Measurements from ENCODE around the gene ZNF516.

ZNF516 gene

DNA sequence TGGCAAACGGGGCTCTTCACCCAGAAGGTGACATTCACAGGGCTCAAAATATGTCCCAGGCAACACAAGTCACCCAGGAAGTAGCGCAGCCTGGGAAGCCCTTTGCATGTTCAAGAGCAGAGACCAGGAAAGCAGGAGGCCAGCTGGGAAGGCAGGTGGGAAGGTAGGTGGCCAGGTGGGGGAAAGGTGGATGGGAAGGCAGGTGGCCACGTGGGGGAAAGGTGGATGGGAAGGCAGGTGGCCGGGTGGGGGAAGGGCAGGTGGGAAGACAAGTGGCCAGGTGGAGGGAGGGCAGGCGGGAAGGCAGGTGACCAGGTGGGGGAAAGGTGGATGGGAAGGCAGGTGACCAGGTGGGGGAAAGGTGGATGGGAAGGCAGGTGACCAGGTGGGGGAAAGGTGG is 102.7 kb downstream of the ZNF516 start:
- no peak for DNase-seq

DNA sequence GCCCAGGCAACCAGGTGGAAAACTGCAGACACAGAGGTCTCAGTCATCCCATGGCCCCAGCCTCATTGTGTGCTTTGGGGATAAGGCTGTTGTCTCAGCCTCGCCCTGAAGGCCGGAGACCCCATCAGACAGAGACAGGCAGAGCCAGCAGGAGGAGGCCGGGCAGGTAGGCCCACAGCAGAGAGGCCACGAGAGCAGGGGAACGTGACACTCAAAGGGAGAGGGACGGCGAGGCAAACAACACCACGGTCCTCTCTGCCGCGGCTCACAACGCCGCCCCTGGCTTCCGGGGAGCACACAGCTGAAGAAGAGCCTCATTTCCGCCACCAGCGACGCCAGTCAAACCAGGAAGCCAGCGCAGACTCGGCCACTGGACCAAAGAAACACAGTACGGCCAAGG is 103.3 kb downstream of the ZNF516 start:
- no peak for DNase-seq

DNA sequence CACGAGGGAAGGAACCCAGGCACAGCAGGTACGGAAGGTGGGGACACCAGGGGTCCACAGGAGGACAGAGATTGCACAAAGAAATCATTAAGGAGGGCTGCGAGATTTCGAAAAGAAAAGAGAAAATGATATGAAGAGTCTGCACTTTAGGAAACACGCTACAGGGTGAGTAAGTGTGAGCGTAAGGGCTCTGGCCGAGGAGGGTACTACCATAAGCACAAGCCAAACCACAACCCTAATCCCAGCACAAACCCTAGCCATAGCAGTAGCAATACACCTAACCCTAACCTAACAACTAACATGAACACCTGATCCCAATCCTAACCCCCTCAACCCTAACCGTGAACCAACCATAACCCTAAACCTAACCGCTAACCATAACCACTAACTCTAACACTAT is 104.0 kb downstream of the ZNF516 start:
- DNase-seq = no peak

DNA sequence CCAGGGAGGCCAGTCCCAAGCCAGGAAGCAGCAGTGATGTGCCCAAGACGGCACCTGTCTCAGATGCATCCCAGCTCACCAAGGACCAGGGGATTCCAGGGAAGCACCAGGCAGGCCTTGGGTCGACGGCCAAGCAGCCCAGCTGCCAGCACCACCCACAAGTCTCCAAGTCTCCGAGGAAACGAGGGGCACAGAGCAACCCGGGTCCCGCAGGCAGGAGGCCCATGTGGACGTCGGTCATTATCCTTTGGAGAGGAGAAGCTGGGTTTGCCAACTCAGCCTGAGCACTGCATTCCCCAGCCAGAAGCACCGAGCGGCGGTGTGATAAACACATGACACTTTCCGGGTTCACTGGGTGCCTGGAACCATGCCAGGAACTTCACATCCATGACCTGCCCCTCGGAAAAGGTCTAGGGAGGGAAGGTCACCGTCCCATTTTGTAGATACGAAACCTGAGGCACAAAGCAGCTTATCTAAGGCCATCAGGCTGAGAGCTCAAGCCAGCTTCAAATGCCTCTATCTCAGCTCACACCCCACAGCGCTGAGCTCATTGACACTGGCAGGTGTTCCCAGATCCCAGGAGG is 104.5 kb downstream of the ZNF516 start:
- DNase-seq = no peak

DNA sequence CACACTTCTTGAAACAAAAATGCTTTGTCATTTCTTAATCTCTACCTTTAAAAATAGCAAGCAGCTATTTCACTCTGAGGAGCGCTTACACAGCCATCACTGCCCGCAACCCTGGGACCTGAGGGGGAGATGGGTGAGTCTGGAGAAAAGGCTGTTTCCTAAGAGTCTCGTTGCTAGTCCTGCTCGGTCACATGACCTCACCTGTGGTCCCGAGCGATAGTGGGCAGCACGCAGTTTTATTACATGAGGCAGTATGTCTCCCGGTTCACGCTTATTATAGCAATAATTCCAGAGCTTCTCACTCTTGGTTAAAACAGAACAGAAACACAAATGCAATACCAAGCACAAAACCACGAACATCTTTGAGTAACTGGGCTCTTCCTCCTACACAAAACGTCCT is 105.3 kb downstream of the ZNF516 start:
- no peak for DNase-seq

DNA sequence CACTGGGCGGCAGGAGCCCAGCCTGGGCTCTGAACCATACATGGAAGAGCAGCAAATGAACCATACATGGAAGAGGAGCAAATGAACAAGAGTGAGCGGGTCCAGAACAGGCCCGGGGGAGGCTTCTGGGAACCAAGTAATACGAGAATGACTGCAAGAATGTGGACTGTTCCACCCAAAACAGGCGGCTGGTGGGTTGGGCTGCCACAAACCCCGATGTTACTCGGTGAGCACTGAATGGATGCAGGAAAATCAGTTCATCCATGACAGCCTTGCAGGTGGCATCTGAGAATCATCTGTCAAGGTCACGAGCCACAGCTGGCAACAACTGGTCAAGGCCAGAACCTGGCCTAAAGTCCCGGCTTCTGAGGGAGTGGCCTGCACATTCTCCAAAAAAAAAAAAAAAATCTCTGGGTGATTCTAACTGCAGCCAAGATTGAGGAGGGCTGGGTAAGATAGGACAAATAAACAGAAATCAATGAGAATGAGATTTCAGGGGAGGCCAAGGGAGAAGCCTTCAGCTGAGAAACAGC is 106.1 kb downstream of the ZNF516 start:
- DNase-seq = no peak

DNA sequence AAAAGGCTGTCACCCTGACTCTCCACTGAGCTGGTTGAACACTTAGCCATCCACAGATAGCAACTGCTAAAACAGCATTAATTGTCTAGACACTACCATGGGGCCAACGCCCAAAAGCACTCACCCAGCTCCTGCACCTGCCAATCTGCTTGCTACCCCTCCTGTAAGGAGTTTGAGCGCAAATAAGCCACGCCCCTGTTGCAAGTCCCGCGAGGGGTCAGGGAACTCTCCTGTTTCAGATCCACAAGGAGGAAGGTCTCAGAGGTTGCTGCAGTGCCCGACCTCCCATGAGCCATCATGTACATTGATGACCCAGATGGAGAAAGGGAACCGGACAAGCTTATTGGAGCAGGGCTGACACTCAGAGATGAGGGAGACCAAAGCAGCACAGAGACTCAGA is 106.8 kb downstream of the ZNF516 start:
- no peak for DNase-seq

DNA sequence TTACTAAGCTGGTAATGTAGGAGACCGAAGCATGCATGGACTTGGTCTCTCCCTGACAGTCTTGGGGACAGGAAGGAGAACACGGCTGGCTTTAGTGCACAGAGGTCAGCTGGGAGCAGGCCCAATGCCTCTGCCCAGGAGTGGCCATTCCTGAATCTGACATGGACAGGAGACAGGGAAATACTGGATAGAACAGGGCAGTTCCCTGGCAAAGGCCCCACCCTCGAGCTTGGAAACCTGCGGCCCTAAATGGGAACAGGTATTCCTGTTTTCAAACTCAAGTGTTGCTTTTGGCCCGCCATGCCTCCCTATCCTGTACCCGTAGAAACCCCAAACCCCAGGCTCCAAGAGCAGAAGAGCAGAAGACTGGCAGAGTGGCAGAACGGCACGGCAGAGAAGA is 107.4 kb downstream of the ZNF516 start:
- DNase-seq = no peak

DNA sequence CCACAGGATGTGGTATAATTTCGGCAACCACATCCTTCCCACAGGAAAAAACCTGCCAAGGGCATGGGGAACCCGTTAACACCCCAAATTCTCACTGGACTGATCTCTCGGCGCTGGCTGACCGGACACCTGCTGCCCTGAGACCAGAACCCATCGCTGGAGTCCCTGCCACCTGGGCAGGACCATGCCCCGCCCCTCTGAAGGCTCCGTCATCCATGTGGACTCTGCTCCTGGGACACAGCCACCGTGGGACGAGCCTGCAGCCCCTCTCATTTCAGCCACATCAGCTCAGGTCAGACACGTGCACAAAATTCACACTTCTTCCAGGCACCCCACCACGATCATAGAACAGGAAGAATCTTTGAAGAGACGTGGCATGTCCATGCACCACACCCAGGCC is 108.2 kb downstream of the ZNF516 start:
- no peak for DNase-seq

DNA sequence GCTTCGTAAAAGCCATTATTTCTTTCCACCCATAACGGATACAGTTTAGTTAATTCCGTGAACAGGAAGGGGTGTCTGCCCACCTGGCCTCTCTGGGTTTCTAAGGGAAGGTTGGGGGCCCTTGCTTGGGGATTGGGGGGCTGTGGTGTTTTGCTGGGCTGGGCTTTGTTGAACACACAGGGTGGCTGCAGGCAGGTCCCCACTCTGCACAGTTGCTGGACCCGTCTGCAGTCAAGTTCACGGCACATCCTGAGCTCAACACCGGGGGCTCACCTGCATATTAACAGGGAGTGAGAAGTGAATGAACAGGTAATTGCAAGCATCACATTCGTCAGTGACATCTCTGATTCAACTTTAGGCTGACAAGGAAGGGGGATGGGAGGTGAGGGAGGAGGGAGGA is 109.0 kb downstream of the ZNF516 start:
- DNase-seq = no peak

DNA sequence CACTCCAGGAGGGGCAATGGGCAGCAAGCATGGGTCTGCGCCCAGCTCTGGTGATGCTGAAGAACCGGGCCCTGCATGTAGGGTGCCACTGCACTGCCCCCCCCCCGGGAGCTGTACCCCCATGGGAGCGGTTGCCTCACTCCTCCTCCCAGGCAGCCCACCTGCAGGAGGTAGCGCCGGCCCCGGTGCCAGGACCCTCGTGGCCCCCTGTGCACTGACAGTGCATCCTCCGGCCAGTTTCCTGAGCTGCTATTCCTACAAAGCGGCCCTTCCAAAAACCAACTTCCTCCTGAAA is 109.4 kb downstream of the ZNF516 start:
- no peak for DNase-seq

DNA sequence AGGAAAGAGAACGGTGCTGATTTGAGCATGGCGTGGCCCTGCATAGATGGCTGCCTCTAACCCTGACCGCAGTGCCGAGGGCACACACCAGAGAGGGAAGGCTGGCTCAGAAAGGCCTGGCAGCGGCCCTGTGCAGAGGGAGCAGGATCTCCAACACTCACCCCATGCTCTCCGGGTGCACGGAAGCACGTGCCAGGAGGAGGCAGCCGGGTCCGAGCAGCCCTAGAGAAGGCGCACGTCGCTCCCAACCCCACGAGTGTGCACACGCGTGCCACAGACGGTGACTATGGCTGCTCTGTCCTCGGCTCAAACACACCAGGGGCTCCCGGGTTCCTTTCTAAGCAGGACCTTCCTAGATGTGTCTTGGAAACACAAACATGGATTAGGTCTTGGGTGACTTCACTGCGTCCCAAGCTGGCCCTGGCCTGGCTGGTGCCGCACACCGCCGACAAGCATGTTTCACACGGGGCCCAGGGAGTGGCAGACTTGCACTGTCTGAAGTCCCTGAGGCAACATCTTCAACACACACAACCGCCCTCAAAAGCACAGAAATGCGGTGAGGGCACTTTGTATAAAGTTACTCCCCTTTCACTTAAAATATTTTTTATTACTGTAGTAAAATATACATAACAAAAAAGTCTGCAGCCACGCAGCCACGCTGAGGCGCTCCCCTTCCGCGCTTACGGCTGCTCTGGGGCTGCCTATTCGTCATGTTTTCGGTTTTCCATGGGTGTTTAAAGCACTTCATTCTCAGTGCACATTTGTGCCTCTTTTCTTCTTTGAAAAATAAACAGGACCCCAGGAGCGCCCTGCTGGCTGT is 110.0 kb downstream of the ZNF516 start:
- no peak for DNase-seq

DNA sequence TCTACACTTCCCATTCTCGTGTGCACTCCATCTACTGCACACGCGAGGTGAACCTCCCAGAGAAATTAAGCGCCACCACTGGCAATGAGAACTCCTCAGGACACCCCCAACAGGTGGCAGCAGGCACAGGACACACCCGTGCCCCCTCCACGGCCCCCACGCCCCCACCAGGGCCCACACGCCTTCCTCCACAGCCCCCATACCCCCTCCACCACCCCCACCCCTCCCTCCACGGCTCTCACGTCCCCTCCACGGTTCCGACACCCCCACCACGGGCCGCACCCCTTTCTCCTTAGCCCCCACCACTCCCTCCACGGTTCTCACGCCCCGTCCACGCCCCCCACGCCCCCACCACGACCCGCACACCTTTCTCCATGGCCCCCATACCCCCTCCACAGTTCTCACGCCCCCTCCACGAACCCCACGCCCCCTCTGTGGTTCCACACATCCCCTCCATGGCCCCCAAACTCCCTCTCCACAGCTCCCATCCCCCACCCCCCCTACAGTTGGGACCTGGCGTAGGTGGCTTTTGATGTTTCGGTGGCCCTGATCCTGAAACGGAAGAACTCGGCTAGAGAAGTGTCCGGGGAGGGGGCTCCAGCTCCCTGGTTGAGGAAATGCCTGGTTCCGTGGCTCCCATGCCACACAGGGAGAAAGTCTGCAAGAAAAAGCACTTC is 110.8 kb downstream of the ZNF516 start:
- DNase-seq = no peak

DNA sequence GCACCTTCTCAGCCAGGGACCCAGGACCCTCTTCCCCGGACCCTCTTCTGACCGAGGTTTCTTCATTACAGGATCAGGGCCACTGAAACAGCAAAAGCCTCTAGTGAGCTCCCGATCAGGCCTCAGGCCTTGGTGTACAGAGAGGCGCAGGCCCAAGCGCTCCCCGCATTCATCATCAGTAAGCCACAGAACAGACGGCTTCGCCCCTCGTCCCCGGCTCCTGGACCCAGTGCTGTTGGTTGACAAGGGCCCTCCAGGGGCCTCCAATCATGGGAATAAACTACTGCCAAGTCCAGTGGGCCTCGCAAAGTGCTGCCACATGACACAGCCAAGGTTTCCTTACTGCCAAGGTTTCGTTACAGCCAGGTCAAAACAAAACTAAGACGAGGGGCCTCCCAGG is 111.4 kb downstream of the ZNF516 start:
- DNase-seq = no peak

DNA sequence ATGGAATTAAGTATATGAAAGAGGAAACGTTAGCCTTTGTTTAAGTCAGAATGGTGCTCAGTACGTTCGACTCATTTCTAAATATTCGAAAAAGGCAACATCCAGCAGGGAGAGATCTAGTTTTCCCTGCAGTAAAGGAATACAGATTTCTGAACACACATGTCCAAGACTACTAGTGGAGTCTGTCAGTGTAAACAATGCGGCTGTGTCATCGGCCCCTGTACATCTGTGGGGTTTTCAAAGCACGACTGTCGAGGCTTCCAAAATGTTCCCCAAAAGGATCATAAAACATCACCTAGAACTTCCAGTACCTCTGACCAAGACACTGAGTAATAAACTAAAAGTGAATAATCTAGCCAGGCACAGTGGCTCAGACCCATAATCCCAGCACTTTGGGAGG is 112.8 kb downstream of the ZNF516 start:
- DNase-seq = no peak

DNA sequence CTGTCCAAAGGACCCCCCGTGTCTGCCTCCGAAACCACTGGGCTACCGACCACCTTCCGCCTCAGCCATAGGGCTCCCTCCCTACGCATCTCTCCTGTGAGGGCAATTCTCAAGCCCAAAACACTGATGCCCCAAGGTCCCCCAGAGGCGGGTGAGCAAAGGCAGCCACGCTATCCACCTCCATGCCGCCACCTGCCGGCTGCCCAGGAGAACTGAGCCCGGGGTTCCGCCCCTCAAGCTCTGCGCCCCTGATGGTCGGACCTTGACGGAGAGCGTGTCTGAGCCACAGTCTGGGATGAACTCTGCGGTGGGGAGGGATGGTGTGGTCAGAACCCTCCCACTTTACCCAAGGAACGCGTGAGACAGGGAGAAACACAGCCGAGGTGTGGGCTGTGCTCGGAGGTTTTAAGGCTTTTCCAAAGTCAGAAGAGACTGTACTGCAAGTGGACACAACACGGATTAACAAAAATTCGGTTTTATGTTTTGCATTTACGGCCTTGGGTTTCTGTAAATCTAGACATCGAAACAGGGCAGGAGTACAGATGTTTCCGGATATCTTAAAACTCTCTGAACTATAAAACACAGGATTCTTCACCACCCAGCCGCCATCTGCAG is 114.1 kb downstream of the ZNF516 start:
- no peak for DNase-seq

DNA sequence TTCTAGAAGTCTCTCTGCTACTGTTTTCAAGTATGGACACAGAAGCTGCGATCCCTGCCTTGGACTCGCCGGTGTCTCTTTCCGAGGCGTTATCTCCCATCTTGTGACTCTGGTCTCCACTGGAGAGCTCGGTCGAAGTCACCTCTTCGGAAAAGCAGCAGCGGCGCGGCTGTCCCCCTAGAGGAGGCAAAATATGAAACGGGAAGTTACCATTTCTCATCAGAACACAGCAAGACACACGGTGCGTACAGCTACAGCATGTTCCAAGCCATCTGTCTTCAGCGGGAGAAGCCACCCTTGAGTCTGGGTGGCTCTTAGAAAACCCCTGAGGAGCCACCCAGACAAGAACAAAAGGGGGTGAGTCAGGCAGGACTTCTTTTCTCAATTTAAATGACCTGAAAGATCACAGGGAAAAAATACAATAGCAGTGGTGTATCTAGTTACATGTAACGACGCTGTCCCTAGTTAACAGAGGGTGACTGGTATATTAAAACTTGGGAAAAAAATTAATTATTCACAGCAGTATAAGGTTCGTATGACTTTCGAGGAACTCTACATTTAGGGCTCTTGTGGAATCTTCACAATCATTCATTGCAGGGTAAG is 114.8 kb downstream of the ZNF516 start:
- DNase-seq = no peak

DNA sequence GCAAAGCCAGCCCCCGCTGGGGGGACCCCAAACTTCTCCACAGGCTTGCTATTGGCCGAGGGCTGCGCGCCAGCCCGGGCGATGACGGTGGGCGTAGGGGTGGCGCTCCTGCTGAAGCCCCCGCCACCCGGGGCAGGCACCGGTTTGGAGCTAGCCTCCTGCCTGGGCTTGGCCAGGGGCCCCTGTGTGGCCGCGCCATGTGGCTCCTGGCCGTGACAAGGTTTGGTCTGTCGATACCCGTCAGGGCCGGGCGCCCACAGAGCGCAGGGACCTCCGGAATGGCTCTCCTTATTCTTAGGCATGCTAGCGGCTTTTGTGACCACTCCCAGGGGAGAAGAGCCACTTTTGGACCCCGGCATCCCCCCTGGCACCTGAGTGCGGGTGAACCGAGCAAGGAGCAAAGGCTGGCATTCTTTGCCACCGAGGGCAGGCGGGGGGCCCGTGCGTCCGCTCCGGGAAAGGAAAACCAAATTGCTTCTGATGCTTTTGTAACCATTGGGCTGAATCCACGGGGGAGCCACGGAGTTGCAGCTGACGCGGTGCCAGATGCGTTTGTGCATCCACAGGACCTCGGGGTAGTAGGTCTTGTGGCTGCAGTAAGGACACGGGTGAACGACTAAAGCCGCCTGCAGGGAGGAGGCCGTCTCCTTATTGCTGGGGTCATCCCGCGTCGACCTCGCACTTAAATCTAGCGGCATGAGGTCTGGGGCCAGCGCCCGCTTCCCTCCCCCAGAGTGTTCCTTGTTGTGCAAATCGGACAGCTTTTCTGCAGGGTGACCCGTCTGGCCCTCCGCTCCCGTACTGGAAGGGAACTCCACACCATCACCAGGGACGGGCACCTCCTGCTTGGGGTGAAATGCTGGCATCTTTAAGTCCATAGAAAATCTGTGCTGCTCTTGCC is 115.6 kb downstream of the ZNF516 start:
- DNase-seq = no peak

DNA sequence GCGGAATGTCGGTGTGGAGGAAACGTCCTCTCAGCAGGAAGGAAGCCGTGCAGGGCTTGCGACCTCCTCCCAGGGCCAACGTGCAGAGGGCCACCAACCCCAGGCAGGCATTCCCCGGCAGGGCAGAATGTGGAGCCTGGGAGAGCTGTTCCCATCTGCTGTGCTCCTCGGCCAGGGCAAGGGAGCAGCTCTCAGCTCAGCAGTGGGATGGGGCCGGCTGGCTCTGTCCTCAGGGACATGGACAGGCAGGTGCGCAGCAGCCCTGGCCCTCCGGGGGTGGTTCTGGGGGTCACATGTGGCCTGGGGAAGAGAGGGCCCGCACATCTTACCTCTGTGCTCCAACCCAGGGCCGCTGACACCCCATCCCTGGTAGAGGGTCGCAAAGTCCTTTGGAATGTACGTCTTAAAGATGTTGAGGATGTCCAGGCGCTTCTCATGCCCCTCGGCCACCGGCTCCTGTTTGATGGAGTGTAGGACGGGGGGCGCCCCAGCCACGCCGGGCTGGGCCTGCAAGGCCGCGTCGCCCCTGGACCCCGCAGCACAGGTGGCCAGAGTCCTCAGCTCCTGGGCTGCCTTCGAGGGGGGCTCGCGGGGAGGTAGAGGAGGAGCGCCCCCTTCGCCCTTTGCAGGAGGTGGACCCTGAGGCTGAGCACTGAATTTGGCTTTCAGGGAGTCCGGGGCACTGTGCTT is 116.4 kb downstream of the ZNF516 start:
- DNase-seq = no peak

DNA sequence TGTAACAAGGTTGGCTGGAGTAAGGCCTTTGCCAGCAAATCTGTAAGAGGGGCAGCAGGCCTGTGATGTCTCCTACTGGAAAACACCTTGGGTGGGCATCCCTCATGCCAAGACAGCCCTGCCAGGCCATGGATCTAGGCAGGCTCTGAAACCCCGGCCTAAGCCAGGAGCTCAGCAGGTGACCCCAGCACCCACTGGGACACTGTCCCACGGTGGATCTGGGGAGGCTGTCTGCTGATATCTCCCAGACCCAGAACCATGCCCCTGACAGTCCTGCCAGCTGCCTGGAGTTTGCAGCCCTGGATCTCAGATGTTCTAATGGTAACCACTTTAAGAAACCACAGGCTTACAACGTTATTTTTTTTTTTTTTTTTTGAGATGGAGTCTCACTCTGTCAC is 117.7 kb downstream of the ZNF516 start:
- DNase-seq = no peak

DNA sequence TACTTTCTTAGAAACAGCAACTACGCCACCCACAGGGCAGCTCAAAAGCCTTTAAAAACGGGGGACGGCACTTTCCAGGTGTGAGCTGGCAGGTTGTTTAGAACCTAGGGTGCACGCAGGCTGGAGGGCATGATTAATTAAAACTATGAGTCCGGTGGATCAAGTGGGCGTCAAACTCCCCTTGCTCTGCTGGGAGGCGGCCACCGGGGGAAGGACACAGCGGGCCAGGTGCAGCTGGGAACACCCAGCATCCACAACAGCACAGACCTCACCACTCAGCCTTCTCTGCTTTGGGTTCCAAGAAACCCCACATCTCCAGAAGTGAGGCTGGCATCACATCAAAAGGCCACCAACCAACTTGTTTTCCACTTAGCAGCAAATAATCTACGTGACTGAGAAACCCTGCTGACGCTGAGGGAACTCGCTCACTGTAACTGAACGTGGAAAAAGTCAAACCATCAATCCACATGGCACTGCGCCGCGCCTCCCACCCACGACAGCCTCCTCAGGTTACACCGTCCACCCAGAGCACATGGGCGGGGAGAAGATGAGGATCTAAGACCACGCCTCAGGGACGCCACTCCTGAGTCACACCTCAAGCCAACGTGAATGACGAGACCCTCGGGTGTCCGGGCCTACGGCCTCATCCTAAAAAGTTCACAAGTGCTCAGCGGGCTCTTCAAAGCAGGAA is 118.2 kb downstream of the ZNF516 start:
- DNase-seq = no peak

Measured in activated gamma-delta T cell treated with Interleukin-2 at 50 U/mL for 16 hours (primary cell).